Measurements from ENCODE around the gene NPAS2.

Gene NPAS2

GRCh38 chr2:100793982-100794381, 26.0 kb upstream of the NPAS2 start:
- no peak for DNase-seq (ENCODE audit: low read depth)

GRCh38 chr2:100796499-100797100, 23.3 kb upstream of the NPAS2 start:
- no peak for DNase-seq (ENCODE audit: low read depth)

GRCh38 chr2:100799686-100800085, 20.3 kb upstream of the NPAS2 start:
- no peak for DNase-seq (ENCODE audit: low read depth)

GRCh38 chr2:100800915-100801314, 19.0 kb upstream of the NPAS2 start:
- no peak for DNase-seq (ENCODE audit: low read depth)

GRCh38 chr2:100801402-100801801, 18.5 kb upstream of the NPAS2 start:
- DNase-seq (ENCODE audit: low read depth), result no peak

- DNase-seq (ENCODE audit: low read depth), result no peak
These were observed 17.9 kb upstream of the NPAS2 start for GRCh38 chr2:100802066-100802465.

GRCh38 chr2:100803334-100803733, 16.6 kb upstream of the NPAS2 start:
- DNase-seq (ENCODE audit: low read depth), result no peak

- DNase-seq (ENCODE audit: low read depth), result no peak
These were observed 13.4 kb upstream of the NPAS2 start for GRCh38 chr2:100806550-100806949.

GRCh38 chr2:100807707-100808106, 12.2 kb upstream of the NPAS2 start:
- no peak for DNase-seq (ENCODE audit: low read depth)

- no peak for DNase-seq (ENCODE audit: low read depth)
These were observed 11.4 kb upstream of the NPAS2 start for GRCh38 chr2:100808582-100808981.

- DNase-seq (ENCODE audit: low read depth), result no peak
These were observed 10.4 kb upstream of the NPAS2 start for GRCh38 chr2:100809506-100809905.

GRCh38 chr2:100810603-100811145, 9.3 kb upstream of the NPAS2 start:
- DNase-seq (ENCODE audit: low read depth), result no peak

GRCh38 chr2:100812116-100812515, 7.8 kb upstream of the NPAS2 start:
- DNase-seq (ENCODE audit: low read depth), result no peak

- no peak for DNase-seq (ENCODE audit: low read depth)
These were observed 7.4 kb upstream of the NPAS2 start for GRCh38 chr2:100812573-100812972.

GRCh38 chr2:100813527-100813926, 6.4 kb upstream of the NPAS2 start:
- no peak for DNase-seq (ENCODE audit: low read depth)

- no peak for DNase-seq (ENCODE audit: low read depth)
These were observed 5.9 kb upstream of the NPAS2 start for GRCh38 chr2:100814043-100814442.

GRCh38 chr2:100814453-100814852, 5.5 kb upstream of the NPAS2 start:
- no peak for DNase-seq (ENCODE audit: low read depth)

- no peak for DNase-seq (ENCODE audit: low read depth)
These were observed 2.5 kb upstream of the NPAS2 start for GRCh38 chr2:100817388-100817985.

- DNase-seq (ENCODE audit: low read depth), result no peak
These were observed 1.8 kb upstream of the NPAS2 start for GRCh38 chr2:100818003-100818605.

GRCh38 chr2:100818606-100819369, 1.2 kb upstream of the NPAS2 start:
- DNase-seq (ENCODE audit: low read depth), result peak; percentile 3

GRCh38 chr2:100820273-100820522, 259 bp downstream of the NPAS2 start:
- no peak for DNase-seq (ENCODE audit: low read depth)

GRCh38 chr2:100820523-100821254, 750 bp downstream of the NPAS2 start:
- no peak for DNase-seq (ENCODE audit: low read depth)
